Vagina (tissue), 2 donors: ENCODE data around the gene UTS2R. TPM values are rescaled to one million over a fixed set of nuclear protein-coding genes. Genes with fewer than 3 reads are reported as not detected.
A peak's percentile ranks its signal among the peaks of the same experiment; 100 is the strongest.

ENCODE experiments used
- DNase-seq, 2 donors: peaks; one replicate each; pipeline ENCODE4 v3.0.0-alpha.2; 2017; ENCODE audit errors: extremely low spot score in 2 of 2
- H3K27ac ChIP-seq: fragments of 200-600 bp; sonication (generic); one replicate; pipeline ENCODE4 v1.5.1; 2019
- H3K27me3 ChIP-seq: fragments of 200-600 bp; sonication (generic); one replicate; pipeline ENCODE4 v1.5.1; 2019
- H3K36me3 ChIP-seq, 2 donors: fragments of 200-600 bp; sonication (generic); one replicate each; pipeline ENCODE4 v1.5.1; 2017 to 2019
- H3K4me1 ChIP-seq: fragments of 200-600 bp; sonication (generic); one replicate; pipeline ENCODE4 v1.5.1; 2019
- H3K4me3 ChIP-seq, 2 donors: fragments of 200-600 bp; sonication (generic); 1 replicate in 1 of 2; 2 replicates in 1 of 2; pipeline ENCODE4 v1.5.1; 2016 to 2019
- H3K9me3 ChIP-seq: fragments of 200-600 bp; sonication (generic); one replicate; pipeline ENCODE4 v1.5.1; 2019
- POLR2A ChIP-seq, 2 donors: fragments of 450-650 bp; IDR thresholded peaks; one replicate each; pipeline ENCODE4 v1.6.1; 2017; ENCODE audit warnings: antibody characterized with exemption in 2 of 2, mild to moderate bottlenecking in 2 of 2, moderate library complexity in 2 of 2
- POLR2AphosphoS5 ChIP-seq, 2 donors: sonication (generic); formaldehyde crosslinking; IDR thresholded peaks; one replicate each; pipeline ENCODE4 v1.9.0; 2017; ENCODE audit warnings: antibody characterized with exemption in 2 of 2, mild to moderate bottlenecking in 2 of 2, low read depth in 1 of 2; ENCODE audit not compliant: insufficient read depth in 1 of 2
- intact Hi-C: fragments of 100-400 bp; cut with DNase I; formaldehyde crosslinking; loops from one replicate; pipeline ENCODE4 v1.15.1; 2023
- total RNA-seq: library from RNA; depleted of rRNA; stranded (reverse); fragments of >200 nt; gene quantifications from one replicate; pipeline ENCODE4 v1.2.3, GENCODE V29; 2016
- TF ChIP-seq, protein P1 (sequence below), 3 experiments: fragments of 450-650 bp in 2 of 3; fragments of 200-600 bp in 1 of 3; sonication (generic) in 1 of 3; IDR thresholded peaks; one replicate each; pipeline ENCODE4 v1.5.1; 2017 to 2019; ENCODE audit warnings: antibody characterized with exemption in 3 of 3, mild to moderate bottlenecking in 2 of 3, moderate library complexity in 2 of 3

UTS2R gene
- total RNA-seq, 1 donor from 2014 or later: not detected

DNA sequence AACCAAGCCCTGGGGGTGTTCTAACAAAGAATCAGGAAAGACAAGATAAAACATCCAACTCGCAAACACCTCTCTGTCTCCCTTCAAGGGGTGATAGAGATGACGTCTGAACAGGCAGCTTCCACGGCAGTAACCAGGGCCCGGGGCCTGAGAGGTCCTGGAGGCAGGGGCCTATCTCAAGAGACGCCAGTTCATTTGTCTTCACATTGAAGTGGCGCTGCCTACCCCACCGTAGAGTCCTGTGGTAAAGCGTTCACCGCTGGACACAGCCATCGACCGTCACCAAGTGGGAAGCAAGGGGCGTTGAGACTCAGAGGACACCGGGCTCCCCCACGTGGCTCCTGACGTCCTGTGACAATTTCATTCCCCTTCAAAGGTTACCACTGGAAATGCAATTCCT, 21.4 kb downstream of the UTS2R start:
- intact Hi-C loops: no loop called here
- Histone ChIP-seq H3K27ac (no peak overlapping the region), H3K4me3 (no peak overlapping the region), H3K27me3 (no peaks in the 10 kb centered on the region), H3K4me1 (peaks cover 11% of the 10 kb centered on the region), H3K9me3 (no peaks in the 10 kb centered on the region), H3K36me3 (peaks cover 0 to 6% of the 10 kb centered on the region in 2 donors)
- no peak for DNase-seq
- TF ChIP-seq POLR2A (IDR thresholded peaks at IDR 0.05) (no peak), POLR2AphosphoS5 (IDR thresholded peaks at IDR 0.05; ENCODE audit: insufficient read depth in 1 of 2, low read depth in 1 of 2) (no peak)
- TF ChIP-seq, protein P1, sequence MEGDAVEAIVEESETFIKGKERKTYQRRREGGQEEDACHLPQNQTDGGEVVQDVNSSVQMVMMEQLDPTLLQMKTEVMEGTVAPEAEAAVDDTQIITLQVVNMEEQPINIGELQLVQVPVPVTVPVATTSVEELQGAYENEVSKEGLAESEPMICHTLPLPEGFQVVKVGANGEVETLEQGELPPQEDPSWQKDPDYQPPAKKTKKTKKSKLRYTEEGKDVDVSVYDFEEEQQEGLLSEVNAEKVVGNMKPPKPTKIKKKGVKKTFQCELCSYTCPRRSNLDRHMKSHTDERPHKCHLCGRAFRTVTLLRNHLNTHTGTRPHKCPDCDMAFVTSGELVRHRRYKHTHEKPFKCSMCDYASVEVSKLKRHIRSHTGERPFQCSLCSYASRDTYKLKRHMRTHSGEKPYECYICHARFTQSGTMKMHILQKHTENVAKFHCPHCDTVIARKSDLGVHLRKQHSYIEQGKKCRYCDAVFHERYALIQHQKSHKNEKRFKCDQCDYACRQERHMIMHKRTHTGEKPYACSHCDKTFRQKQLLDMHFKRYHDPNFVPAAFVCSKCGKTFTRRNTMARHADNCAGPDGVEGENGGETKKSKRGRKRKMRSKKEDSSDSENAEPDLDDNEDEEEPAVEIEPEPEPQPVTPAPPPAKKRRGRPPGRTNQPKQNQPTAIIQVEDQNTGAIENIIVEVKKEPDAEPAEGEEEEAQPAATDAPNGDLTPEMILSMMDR (IDR thresholded peaks at IDR 0.05): no peak

DNA sequence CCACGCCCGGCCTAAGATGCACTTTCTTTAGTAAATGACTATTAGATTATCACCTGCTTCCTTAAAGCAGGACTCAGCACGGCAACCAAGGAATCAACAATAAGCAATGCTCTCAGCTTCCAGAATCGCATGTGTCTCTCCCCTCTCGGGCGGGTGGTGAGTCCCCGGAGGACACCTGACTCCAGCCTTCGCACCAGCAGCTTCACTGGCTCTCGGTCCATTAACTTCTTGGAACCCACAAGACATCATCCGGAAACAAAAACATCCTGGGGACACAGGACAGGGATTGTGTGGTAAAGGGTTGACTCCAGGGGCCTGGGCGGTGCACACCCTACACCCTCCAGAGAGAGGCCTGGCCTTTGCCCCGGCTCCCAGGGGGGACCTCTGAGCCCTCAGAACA, 22.7 kb downstream of the UTS2R start:
- no peaks in the 10 kb centered on the region for H3K9me3 ChIP-seq
- peaks cover 0 to 6% of the 10 kb centered on the region in 2 donors for H3K36me3 ChIP-seq
- no peak overlapping the region for H3K27ac ChIP-seq

DNA sequence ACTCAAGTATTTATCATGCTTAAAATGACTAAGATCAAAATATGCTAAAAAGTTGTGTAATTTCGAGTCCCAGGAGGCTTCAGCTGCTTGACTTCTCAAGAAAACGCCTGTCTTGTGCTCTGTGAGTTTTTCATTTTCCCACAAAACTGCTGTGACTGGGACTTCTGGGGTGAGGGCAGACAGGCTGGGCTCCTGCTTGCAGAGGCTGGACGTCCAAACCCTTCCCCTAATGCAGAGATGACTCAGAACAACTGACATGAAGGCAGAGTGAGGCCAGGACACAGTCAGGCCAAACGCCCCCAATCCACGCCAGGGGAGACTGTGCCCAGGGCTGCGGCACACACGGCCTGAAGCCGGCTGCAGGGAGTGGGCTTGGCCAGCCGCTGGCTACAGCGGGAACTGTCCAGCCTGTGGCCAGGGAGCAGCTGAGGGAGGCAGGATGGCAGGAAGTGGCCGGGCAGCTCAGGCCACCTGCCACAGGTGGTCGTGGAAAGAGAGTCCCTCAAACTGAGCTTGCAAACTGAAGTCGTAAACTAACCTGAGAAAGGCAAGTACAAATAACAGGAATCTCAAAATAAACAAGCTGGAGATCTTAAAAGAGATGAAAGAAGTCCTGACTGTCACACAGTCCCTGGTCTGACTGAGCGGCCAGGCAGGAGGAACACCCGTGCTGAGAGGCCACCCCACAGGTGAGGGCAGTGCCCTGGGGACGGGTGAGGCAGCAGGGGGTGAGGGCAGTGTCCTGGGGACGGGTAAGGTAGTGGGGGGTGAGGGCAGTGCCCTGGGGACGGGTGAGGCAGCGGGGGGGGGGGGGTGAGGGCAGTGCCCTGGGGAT, 25.3 kb downstream of the UTS2R start:
- H3K9me3 ChIP-seq: no peaks in the 10 kb centered on the region
- no peak overlapping the region for H3K4me3 ChIP-seq
- H3K27me3 ChIP-seq: no peaks in the 10 kb centered on the region
- no peak for DNase-seq
- TF ChIP-seq, protein P1 (IDR thresholded peaks at IDR 0.05): no peak
- TF ChIP-seq POLR2AphosphoS5 (IDR thresholded peaks at IDR 0.05; ENCODE audit: insufficient read depth in 1 of 2, low read depth in 1 of 2): peak; percentile 55 to 61
- H3K27ac ChIP-seq: peak overlapping the region; percentile 79
- peaks cover 0 to 6% of the 10 kb centered on the region in 2 donors for H3K36me3 ChIP-seq
- peaks cover 38% of the 10 kb centered on the region for H3K4me1 ChIP-seq
- intact Hi-C loops: no loop called here

More for the DNA sequence above, 22.7 kb downstream of the UTS2R start:
- intact Hi-C loops: no loop called here
- H3K27me3 ChIP-seq: no peaks in the 10 kb centered on the region
- no peak overlapping the region for H3K4me3 ChIP-seq
- no peak for DNase-seq
- peaks cover 20% of the 10 kb centered on the region for H3K4me1 ChIP-seq
- TF ChIP-seq POLR2A (IDR thresholded peaks at IDR 0.05) (no peak), POLR2AphosphoS5 (IDR thresholded peaks at IDR 0.05; ENCODE audit: insufficient read depth in 1 of 2, low read depth in 1 of 2) (no peak)
- TF ChIP-seq, protein P1 (IDR thresholded peaks at IDR 0.05): no peak

DNA sequence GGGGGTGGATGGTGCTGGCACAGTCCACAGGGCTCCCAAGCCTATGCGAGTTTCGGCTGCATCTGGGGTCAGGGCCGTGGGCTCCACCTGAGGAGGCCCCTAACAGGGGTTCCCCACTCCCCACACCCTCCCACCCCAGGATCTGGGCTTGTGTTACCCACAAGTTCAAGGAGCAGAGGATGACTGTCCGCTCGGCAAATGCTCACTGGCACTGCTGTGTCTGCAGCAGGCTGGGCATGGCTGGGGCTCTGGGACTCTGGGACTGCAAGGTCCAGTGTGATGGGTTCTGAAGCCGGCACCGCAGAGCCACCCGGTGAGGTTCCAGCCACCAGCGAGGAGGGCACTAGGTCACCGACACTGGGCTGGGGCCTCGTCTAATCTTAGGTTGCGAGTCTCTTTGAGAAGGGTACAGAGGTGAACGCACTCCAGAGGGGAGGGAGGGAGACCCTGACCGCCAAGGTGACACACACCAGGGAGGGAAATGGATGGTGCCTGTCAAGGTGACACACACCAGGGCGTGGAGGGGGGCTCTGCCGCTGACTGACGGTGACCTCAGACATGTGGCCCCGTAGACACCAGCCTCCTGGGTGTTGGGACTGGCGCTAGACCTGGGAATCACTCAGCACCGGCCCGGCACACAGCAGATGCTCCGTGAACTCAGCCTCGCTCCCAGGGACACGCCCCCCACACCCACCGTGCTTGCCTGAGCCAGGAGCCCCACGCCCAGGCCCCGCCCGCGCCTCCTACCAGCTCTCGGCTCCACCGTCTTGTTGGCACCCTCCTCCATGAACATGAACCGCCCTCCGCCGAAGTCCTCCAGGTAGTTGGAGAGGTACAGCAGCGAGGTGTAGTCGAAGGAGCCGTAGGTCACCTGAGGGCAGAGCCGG, 26.1 kb downstream of the UTS2R start:
- intact Hi-C loops: no loop called here
- H3K36me3 ChIP-seq: peaks cover 0 to 9% of the 10 kb centered on the region in 2 donors
- no peaks in the 10 kb centered on the region for H3K9me3 ChIP-seq
- H3K27ac ChIP-seq: peak overlapping the region; percentile 79
- H3K27me3 ChIP-seq: no peaks in the 10 kb centered on the region
- DNase-seq: no peak
- H3K4me3 ChIP-seq: no peak overlapping the region
- TF ChIP-seq, protein P1 (IDR thresholded peaks at IDR 0.05): no peak
- TF ChIP-seq POLR2AphosphoS5 (IDR thresholded peaks at IDR 0.05; ENCODE audit: insufficient read depth in 1 of 2, low read depth in 1 of 2) (no peak), POLR2A (IDR thresholded peaks at IDR 0.05) (no peak)
- peaks cover 38% of the 10 kb centered on the region for H3K4me1 ChIP-seq
